ENCODE measurements around the gene ATG2B.

ATG2B gene

DNA sequence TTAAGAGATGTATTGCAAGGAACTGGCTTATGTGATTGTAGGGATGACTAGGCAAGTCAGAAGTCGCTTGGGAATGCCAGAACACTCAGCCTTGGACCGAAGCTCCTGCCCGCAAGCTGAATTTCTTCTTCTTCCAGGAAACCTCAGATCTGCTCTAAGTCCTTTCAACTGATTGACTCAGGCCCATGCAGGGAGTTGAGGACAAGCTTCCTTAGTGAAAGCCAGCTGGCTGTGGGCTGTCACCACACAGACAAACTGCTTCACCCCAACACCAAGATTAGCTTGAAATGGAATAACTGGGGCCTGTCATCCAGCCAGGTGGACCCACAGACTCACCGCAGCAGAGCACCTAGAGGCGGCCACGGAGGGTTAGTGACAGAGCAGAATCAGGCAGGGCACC is 133.8 kb downstream of the ATG2B start:
- Histone ChIP-seq H3K4me3 (ENCODE audit: low read depth, low read length) (no peak overlapping the region), H3K4me1 (no peaks in the 10 kb centered on the region), H3K4me2 (ENCODE audit: low read length) (no peak overlapping the region), H3K9ac (no peak overlapping the region), H3K79me2 (no peaks in the 10 kb centered on the region), H3K27ac (no peak overlapping the region), H3K27me3 (ENCODE audit: control insufficient read depth, insufficient read depth, low read length) (no peaks in the 10 kb centered on the region), H3K36me3 (ENCODE audit: control insufficient read depth, insufficient read depth, low read length) (no peaks in the 10 kb centered on the region), H3K9me3 (ENCODE audit: control insufficient read depth, low read length) (no peaks in the 10 kb centered on the region), H2AFZ (no peak overlapping the region)
- TF ChIP-seq, protein P1, sequence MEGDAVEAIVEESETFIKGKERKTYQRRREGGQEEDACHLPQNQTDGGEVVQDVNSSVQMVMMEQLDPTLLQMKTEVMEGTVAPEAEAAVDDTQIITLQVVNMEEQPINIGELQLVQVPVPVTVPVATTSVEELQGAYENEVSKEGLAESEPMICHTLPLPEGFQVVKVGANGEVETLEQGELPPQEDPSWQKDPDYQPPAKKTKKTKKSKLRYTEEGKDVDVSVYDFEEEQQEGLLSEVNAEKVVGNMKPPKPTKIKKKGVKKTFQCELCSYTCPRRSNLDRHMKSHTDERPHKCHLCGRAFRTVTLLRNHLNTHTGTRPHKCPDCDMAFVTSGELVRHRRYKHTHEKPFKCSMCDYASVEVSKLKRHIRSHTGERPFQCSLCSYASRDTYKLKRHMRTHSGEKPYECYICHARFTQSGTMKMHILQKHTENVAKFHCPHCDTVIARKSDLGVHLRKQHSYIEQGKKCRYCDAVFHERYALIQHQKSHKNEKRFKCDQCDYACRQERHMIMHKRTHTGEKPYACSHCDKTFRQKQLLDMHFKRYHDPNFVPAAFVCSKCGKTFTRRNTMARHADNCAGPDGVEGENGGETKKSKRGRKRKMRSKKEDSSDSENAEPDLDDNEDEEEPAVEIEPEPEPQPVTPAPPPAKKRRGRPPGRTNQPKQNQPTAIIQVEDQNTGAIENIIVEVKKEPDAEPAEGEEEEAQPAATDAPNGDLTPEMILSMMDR (IDR thresholded peaks at IDR 0.05) = no peak

All from parathyroid adenoma (tissue), 2 donors.